Activated T-cell treated with anti-CD3 and anti-CD28 coated beads, Interleukin-2, amount 50 U/mL, for 4 hours (primary cell): ENCODE measurements around the gene FAM3C. TPM values are rescaled to one million over a fixed set of nuclear protein-coding genes. Genes with fewer than 3 reads are reported as not detected.
A peak's percentile ranks its signal among the peaks of the same experiment; 100 is the strongest.

Source experiments
- ATAC-seq, 2 donors: fragments of 200-7000 bp; cut with Tn5 transposase; one replicate each; pipeline ENCODE4 v1.10.0; 2021
- DNase-seq: peaks from one replicate; pipeline ENCODE4 v3.0.0-alpha.2; 2020
- H3K27me3 Mint-ChIP-seq: one replicate; pipeline ENCODE4 v1.8.0; 2021; ENCODE audit warnings: low read depth, mixed read lengths
- H3K36me3 Mint-ChIP-seq: one replicate; pipeline ENCODE4 v1.8.0; 2022; ENCODE audit warnings: mixed read lengths; ENCODE audit not compliant: insufficient read depth
- H3K4me1 Mint-ChIP-seq: one replicate; pipeline ENCODE4 v1.8.0; 2021; ENCODE audit warnings: low read depth, mixed read lengths
- H3K4me3 Mint-ChIP-seq: one replicate; pipeline ENCODE4 v1.8.0; 2021; ENCODE audit warnings: mild to moderate bottlenecking, moderate library complexity, mixed read lengths
- H3K9me3 Mint-ChIP-seq: one replicate; pipeline ENCODE4 v1.8.0; 2021; ENCODE audit warnings: mixed read lengths
- total RNA-seq, 3 donors: library from RNA; stranded (reverse); gene quantifications; one replicate each; pipeline ENCODE4 v1.2.1, GENCODE V29; 2021

The FAM3C gene
- total RNA-seq, 3 donors from 2014 or later, result 32.9 to 33.5 (median 33.1) TPM

DNA sequence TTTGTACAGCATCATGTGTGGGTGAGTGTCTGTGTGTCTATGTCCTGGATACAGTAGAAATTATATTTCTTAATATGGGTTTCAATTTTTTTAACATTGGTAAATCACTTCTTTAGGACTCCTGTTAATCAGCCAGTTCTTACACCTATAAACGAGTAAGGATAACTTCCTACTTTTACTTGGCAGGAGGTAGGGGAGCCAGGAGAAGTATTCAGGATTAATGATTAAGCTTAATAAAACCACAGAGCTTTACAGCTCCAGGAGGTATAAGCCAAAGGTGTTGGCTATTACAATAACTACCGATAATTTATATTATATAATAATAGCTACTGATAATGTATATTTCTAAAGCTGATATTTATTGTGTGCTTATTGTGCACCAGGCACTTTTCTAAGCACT is 1.7 kb upstream of the FAM3C start:
- Mint-ChIP-seq H3K9me3 (peaks cover under 1% of the 10 kb centered on the region), H3K4me1 (peaks cover 17% of the 10 kb centered on the region), H3K4me3 (no peak overlapping the region), H3K36me3 (peaks cover 2% of the 10 kb centered on the region), H3K27me3 (no peaks in the 10 kb centered on the region)
- ATAC-seq (no peak), DNase-seq (no peak)

DNA sequence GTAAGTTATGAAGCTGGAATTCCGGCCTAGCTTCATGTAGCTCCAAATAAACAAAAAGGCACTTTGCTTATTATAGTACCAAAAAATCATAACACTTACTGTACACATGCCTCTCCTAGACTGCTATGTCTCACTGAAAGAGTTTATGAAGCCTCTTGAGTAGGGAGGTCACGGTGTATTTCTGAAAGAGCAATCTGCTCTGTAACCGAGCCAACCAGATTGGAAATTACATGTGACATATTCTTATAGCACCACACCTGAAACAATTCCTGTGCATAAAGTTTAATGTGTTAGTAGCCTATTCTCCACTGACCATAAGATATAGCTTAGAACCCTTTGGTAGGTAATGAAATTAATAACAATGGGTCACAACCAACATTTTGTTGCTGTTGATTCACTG is 1.3 kb upstream of the FAM3C start:
- no peak for DNase-seq
- H3K4me3 Mint-ChIP-seq, result peak overlapping the region; percentile 46
- H3K9me3 Mint-ChIP-seq, result peaks cover 4% of the 10 kb centered on the region
- H3K27me3 Mint-ChIP-seq, result no peaks in the 10 kb centered on the region
- H3K36me3 Mint-ChIP-seq, result peaks cover 7% of the 10 kb centered on the region
- no peak for ATAC-seq
- H3K4me1 Mint-ChIP-seq, result peaks cover 20% of the 10 kb centered on the region

DNA sequence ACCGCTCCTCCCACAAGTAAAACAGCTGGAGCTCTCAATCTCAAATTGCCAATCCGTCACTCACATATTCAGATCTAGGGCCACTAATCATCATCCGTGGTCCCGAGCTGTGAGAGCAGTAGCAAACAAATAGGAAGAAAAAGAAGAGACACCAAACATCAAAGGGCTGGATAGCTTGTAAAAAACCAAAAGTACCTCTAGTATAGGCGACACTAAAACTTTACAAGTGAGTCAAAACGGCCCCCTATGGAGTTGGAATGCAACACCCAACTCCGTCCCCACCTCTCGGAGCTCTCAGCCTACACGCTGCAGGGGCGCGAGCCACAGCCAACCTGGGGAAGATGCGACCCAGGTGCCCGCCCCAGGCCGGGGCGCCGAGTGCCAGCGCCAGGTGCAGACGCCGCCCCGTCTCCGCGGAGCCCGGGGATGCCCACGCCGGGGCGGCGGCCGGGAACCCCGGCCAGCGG is 581 bp downstream of the FAM3C start:
- Mint-ChIP-seq H3K4me1 (peaks cover 34% of the 10 kb centered on the region), H3K4me3 (peak overlapping the region; percentile 90), H3K27me3 (no peaks in the 10 kb centered on the region), H3K36me3 (peaks cover 10% of the 10 kb centered on the region), H3K9me3 (peaks cover 4% of the 10 kb centered on the region)
- ATAC-seq (peak; percentile 63 to 70), DNase-seq (peak; percentile 42)

DNA sequence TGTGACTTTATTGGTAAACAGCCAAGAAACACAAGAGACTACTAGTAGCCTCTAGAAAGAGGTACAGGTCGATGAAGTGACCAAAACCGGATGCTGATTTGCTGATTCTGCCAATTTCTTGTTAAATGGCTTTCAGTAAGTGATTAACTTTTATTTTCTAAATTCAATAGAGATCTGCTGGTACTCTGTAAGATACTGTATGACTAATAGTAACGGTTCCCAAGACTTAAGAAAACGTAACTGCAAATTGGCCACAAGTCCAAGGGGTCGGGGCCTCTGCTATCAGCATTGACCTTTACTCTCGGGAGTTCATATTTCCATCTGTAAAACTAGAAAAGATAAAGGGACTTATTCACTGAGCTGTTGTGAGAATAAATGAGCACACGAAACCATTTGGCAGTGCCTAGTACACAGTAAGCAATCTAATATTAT is 1.4 kb downstream of the FAM3C start:
- Mint-ChIP-seq H3K4me3 (peak overlapping the region; percentile 59), H3K9me3 (peaks cover 4% of the 10 kb centered on the region), H3K4me1 (peaks cover 42% of the 10 kb centered on the region), H3K27me3 (no peaks in the 10 kb centered on the region), H3K36me3 (peaks cover 10% of the 10 kb centered on the region)
- no peak for DNase-seq
- no peak for ATAC-seq

DNA sequence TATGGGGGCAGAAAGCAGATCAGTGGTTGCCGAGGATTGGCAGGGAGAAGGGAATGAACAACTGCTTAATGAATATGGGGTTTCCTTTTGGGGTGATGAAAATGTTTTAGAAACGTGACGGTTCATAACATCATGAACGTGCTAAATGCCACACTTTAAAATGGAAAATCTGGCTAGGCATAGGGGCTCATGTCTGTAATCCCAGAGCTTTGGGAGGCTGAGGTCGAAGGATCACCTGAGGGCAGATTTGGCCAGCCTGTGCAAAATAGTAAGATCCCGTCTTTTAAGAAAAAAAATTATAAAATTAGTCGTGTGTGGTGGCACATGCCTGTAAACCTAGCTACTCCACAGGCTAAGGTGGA is 3.1 kb downstream of the FAM3C start:
- H3K4me1 Mint-ChIP-seq, result peaks cover 58% of the 10 kb centered on the region
- H3K27me3 Mint-ChIP-seq, result no peaks in the 10 kb centered on the region
- H3K9me3 Mint-ChIP-seq, result peaks cover 4% of the 10 kb centered on the region
- DNase-seq, result no peak
- no peak for ATAC-seq
- no peak overlapping the region for H3K4me3 Mint-ChIP-seq
- peaks cover 10% of the 10 kb centered on the region for H3K36me3 Mint-ChIP-seq

DNA sequence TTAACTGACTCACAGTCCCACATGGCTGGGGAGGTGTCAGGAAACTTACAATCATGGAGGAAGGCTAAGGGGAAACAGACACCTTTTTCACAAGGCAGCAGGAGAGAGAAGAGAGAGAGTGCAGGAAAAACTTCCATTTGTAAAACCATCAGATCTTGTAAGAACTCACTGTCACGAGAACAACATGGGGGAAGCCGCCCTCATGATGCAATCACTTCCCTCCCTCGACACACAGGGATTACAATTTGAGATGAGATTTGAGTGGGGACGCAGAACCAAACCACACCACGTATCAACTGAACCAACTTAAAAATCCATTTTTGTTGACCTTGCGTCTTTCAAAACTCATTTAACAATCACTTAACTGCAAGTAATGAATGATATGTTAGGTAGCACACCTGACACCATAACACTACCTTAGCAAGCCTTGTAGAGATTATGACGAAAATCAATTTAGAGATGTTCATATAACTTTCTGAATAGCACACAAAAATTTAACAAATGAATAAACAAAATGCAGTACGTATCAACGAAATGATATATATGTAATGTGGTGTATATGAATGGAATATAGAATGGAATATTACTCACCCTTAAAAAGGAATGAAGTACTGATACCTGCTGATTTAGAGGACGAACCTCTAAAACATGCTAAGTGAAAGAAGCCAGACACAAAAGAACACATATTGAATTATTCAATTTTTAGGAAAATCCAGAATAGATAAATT is 3.7 kb downstream of the FAM3C start:
- Mint-ChIP-seq H3K27me3 (no peaks in the 10 kb centered on the region), H3K4me3 (no peak overlapping the region), H3K36me3 (peaks cover 10% of the 10 kb centered on the region), H3K4me1 (peaks cover 60% of the 10 kb centered on the region), H3K9me3 (peaks cover 4% of the 10 kb centered on the region)
- DNase-seq (no peak), ATAC-seq (no peak)

DNA sequence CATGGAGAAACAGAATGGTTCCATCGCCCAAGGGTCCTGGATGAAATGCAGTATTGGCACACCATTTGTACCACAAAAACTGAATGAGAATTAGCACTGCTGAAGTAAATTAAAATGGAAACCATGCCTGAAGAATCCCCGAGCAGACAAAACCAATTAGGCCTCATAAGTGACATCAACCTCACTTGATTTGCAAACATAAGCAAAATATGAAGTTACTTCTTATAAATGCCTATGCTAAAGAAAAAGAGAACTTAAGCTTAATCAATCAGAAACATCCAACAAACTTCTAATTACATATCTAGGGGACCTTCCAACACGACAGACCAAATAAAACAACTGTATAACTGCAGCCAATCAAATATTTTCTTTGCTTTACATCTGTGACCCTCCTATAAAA is 4.4 kb downstream of the FAM3C start:
- Mint-ChIP-seq H3K36me3 (peaks cover 10% of the 10 kb centered on the region), H3K4me3 (no peak overlapping the region), H3K27me3 (no peaks in the 10 kb centered on the region), H3K9me3 (peaks cover 4% of the 10 kb centered on the region), H3K4me1 (peaks cover 62% of the 10 kb centered on the region)
- DNase-seq, result no peak
- ATAC-seq, result no peak

DNA sequence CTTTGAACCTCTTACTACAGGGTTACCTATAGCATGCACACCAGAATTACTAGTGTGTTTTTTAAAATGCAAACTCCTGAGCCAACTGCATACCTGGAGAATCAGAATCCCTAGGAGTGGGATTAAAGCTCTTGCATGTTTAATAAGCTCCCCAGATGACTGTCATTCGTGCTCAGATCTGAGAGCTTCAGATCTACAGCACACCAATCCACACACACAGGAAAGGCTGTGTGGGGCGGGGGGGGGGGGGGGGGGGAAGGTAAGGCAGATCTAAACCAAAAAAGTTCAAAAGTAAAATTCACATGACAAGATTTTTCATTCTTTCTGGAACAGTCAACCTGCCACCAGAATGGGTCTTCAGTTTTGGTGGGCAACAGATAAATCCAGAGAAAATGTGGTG is 5.5 kb downstream of the FAM3C start:
- Mint-ChIP-seq H3K9me3 (peaks cover 4% of the 10 kb centered on the region), H3K36me3 (peaks cover 10% of the 10 kb centered on the region), H3K4me3 (no peak overlapping the region), H3K27me3 (no peaks in the 10 kb centered on the region), H3K4me1 (peaks cover 67% of the 10 kb centered on the region)
- ATAC-seq, result no peak
- no peak for DNase-seq

DNA sequence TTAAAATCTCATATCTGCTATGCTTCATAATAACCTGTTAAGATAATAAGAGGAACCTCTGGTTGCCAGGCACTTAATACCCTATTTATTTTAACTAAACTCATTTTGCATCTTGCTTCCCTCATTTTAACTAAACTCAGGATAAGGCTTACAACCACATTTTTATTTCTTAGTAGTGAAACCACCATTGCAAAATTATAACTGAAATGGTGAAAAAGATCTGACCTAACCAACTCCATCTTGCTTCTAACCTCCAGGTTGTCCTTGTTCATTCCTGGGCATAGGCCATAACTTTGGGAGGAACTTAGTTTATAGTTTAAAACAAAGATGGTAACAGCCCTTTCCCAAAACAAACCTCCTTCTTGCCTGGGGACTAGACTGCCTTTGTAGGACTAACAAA is 6.0 kb downstream of the FAM3C start:
- DNase-seq, result no peak
- peaks cover 4% of the 10 kb centered on the region for H3K9me3 Mint-ChIP-seq
- H3K4me3 Mint-ChIP-seq, result no peak overlapping the region
- peaks cover 10% of the 10 kb centered on the region for H3K36me3 Mint-ChIP-seq
- peaks cover 72% of the 10 kb centered on the region for H3K4me1 Mint-ChIP-seq
- H3K27me3 Mint-ChIP-seq, result no peaks in the 10 kb centered on the region
- ATAC-seq, result no peak

DNA sequence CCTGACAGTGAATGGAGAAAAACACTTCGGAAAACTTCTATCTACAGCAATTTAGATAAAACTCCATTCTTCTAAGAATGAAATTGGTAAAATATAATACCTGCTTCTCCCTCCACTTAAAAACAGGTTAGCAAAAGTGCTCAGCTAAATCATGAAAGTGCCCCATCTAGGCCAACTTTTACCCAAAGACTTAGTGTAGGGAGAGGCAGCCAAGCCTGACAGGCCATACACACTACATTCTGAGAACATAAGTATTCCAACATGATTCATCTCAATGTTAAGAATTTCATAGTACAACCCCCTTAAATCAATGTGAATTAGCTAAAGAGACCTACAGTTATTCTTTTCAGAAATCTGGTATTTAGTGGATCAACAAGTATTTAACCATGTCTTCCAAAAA is 7.2 kb downstream of the FAM3C start:
- no peak overlapping the region for H3K4me3 Mint-ChIP-seq
- DNase-seq (no peak), ATAC-seq (no peak)
- peaks cover 74% of the 10 kb centered on the region for H3K4me1 Mint-ChIP-seq
- H3K36me3 Mint-ChIP-seq, result peaks cover 10% of the 10 kb centered on the region
- no peaks in the 10 kb centered on the region for H3K27me3 Mint-ChIP-seq
- peaks cover 4% of the 10 kb centered on the region for H3K9me3 Mint-ChIP-seq

DNA sequence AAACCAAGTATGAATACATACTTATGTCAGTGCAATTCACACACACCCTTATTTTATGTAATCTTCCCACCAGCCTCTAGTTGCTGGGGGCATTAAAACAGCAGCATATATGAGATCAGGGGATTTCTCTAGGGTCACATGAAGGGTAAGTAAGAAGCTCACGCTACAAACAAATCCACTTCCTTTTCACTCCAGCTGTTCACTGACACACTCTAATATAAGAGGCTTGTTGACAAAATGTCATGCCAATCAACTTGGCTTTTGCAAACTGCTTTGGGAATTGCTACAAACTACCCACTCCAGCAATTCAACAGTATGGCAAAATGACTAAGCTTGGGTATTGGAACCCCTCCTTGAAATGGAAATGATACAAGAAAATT is 10.3 kb downstream of the FAM3C start:
- Mint-ChIP-seq H3K4me1 (peaks cover 70% of the 10 kb centered on the region), H3K27me3 (no peaks in the 10 kb centered on the region), H3K4me3 (no peak overlapping the region), H3K9me3 (no peaks in the 10 kb centered on the region), H3K36me3 (peaks cover 7% of the 10 kb centered on the region)
- DNase-seq (no peak), ATAC-seq (peak; percentile 55 to 67)

DNA sequence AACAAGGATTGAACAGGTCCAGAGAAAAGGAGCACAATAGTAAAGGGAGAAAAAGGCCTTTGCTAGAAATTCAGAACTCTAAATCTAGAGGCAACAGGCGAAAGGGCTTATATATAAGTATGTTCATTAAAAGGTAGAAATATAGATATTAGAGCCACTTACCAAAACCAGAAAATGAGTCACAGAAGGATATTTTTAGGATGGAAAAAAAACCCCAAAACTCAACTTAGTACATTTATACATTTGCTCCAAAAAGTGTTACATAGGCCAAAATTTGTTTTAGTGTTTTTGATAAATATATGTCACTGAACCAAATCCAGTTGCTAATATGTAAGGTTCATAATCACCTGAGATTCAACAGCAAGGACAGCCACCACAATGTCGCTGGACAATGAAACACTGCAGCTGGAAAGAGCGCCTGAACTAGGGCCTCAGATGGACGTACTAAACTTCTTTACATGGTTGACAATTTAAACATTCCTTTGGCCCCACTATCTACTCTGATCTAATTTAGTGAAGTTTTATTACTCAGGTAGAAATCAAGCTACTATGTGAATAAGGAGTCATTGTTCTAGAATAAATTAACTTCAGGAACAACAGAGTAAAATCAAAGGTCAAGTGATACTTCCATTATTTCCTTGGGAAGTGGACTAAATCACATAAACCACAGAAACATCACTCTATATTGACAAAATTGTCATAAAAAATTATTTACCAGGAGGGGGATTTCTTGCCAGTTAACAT is 10.9 kb downstream of the FAM3C start:
- no peaks in the 10 kb centered on the region for H3K27me3 Mint-ChIP-seq
- no peak for ATAC-seq
- H3K9me3 Mint-ChIP-seq, result no peaks in the 10 kb centered on the region
- no peak overlapping the region for H3K4me3 Mint-ChIP-seq
- no peak for DNase-seq
- H3K36me3 Mint-ChIP-seq, result peaks cover 8% of the 10 kb centered on the region
- peaks cover 67% of the 10 kb centered on the region for H3K4me1 Mint-ChIP-seq

DNA sequence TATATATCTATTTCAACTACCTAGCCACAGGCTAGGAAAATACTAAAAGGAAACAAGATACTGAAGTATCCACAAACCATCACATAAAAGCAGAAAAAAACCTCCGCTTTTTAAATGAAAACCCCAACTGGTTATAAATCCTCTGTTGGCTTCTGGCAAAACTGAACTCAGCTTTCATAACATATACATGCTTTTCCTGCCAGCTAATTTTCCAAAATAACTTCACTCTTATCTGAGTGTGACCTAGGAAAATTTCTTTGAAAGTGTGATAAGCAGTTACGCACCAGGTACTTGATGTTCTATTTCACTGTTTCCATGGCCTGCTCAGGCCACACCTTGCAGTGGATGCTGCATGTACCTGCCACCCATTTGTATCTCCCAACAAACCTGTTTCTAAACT is 11.8 kb downstream of the FAM3C start:
- Mint-ChIP-seq H3K9me3 (no peaks in the 10 kb centered on the region), H3K36me3 (peaks cover 13% of the 10 kb centered on the region), H3K27me3 (no peaks in the 10 kb centered on the region), H3K4me1 (peaks cover 64% of the 10 kb centered on the region), H3K4me3 (no peak overlapping the region)
- DNase-seq (no peak), ATAC-seq (no peak)

DNA sequence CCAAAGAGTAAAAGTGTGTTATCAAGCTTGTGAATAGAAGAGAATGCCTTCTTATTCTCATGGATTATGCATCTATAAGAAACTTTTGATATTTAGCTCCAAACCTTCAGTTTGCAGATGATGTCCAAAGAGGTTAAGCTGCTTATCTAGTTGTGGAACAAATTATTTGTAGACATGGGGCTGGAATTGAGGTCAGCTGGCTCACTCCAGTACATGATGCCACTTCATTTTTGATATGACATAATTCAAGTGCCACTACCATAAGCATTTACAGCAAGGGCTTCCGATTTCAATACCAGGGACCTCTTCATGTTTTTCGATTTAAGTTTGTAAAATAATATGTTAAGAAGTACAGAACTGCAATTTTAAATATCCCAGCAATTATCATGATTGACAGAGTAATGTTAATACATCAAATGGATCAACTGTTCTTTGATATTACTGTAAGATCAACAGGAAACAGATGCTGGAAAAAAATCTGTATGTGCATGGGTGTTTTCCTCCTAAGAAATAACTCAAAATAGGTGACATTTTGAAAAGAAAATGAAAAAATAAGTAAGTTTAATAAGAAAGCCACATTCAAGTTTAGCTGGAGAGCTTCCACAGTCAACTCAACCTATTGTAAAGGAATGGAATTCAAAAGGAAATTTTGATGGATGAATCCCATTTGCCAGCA is 12.7 kb downstream of the FAM3C start:
- peaks cover 56% of the 10 kb centered on the region for H3K4me1 Mint-ChIP-seq
- H3K4me3 Mint-ChIP-seq, result no peak overlapping the region
- H3K36me3 Mint-ChIP-seq, result peaks cover 13% of the 10 kb centered on the region
- H3K9me3 Mint-ChIP-seq, result no peaks in the 10 kb centered on the region
- DNase-seq, result no peak
- no peak for ATAC-seq
- H3K27me3 Mint-ChIP-seq, result no peaks in the 10 kb centered on the region
